ENCODE measurements around the gene ISL2.

DNA sequence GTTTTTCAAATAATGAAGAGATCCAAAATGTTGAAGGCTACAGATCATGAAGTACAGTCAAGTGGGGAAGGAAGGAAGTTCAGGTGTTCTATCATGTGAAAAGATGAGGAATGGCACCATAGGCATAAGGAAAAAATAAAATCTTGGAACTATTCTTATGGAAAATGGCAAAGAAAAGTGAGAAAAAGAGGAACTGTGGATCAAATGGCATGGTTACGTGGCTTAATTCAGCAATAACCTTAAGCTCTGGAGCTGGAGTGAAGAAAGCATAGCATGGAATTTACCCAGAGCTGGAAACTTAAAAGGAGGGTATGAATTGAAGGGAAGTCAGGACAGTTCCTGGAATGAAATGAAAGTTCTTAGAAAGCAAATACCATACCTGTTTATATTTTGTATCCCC is 39.7 kb upstream of the ISL2 start:
- TF ChIP-seq YY1 (IDR thresholded peaks at IDR 0.05; ENCODE audit: insufficient read depth, insufficient read length) (no peak), ZNF274 (IDR thresholded peaks at IDR 0.05; ENCODE audit: low read depth, low read length) (no peak)
